Vagina (tissue), 2 donors: ENCODE results near the gene F2R. TPM values are rescaled to one million over a fixed set of nuclear protein-coding genes. Genes with fewer than 3 reads are reported as not detected.

Experiments used
- DNase-seq, 2 donors: peaks; one replicate each; pipeline ENCODE4 v3.0.0-alpha.2; 2017; ENCODE audit errors: extremely low spot score in 2 of 2
- H3K27ac ChIP-seq: fragments of 200-600 bp; sonication (generic); one replicate; pipeline ENCODE4 v1.5.1; 2019
- H3K27me3 ChIP-seq: fragments of 200-600 bp; sonication (generic); one replicate; pipeline ENCODE4 v1.5.1; 2019
- H3K36me3 ChIP-seq, 2 donors: fragments of 200-600 bp; sonication (generic); one replicate each; pipeline ENCODE4 v1.5.1; 2017 to 2019
- H3K4me1 ChIP-seq: fragments of 200-600 bp; sonication (generic); one replicate; pipeline ENCODE4 v1.5.1; 2019
- H3K4me3 ChIP-seq, 2 donors: fragments of 200-600 bp; sonication (generic); 1 replicate in 1 of 2; 2 replicates in 1 of 2; pipeline ENCODE4 v1.5.1; 2016 to 2019
- H3K9me3 ChIP-seq: fragments of 200-600 bp; sonication (generic); one replicate; pipeline ENCODE4 v1.5.1; 2019
- CTCF ChIP-seq, 3 experiments: fragments of 450-650 bp in 2 of 3; fragments of 200-600 bp in 1 of 3; sonication (generic) in 1 of 3; IDR thresholded peaks; one replicate each; pipeline ENCODE4 v1.5.1; 2017 to 2019; ENCODE audit warnings: antibody characterized with exemption in 3 of 3, mild to moderate bottlenecking in 2 of 3, moderate library complexity in 2 of 3
- POLR2A ChIP-seq, 2 donors: fragments of 450-650 bp; IDR thresholded peaks; one replicate each; pipeline ENCODE4 v1.6.1; 2017; ENCODE audit warnings: antibody characterized with exemption in 2 of 2, mild to moderate bottlenecking in 2 of 2, moderate library complexity in 2 of 2
- POLR2AphosphoS5 ChIP-seq, 2 donors: sonication (generic); formaldehyde crosslinking; IDR thresholded peaks; one replicate each; pipeline ENCODE4 v1.9.0; 2017; ENCODE audit warnings: antibody characterized with exemption in 2 of 2, mild to moderate bottlenecking in 2 of 2, low read depth in 1 of 2; ENCODE audit not compliant: insufficient read depth in 1 of 2
- intact Hi-C: fragments of 100-400 bp; cut with DNase I; formaldehyde crosslinking; loops from one replicate; pipeline ENCODE4 v1.15.1; 2023
- total RNA-seq: library from RNA; depleted of rRNA; stranded (reverse); fragments of >200 nt; gene quantifications from one replicate; pipeline ENCODE4 v1.2.3, GENCODE V29; 2016

F2R gene
- total RNA-seq, 1 donor from 2014 or later = 7.1 TPM

DNA sequence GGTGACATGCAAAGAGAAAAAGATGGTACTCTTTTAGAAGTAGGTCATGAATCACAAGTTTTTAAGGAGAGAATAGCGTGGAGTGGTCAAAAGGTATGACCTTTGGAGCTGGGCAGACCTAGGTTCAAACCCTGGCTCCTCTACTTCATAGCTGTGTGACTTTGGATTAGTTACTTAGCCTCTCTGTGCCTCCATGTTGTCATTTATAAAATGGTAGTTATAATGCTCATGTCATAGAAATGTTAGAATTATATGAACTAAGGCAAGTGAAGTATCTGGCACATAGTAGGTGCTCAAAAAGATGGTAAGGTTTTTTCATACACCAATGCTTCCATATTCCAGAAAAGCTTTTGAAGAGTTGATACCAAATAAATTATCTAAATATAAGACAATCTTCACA, 7.3 kb downstream of the F2R start:
- intact Hi-C loops = no loop called here
- Histone ChIP-seq H3K27ac (no peak overlapping the region), H3K27me3 (no peaks in the 10 kb centered on the region), H3K36me3 (no peaks in the 10 kb centered on the region), H3K9me3 (no peaks in the 10 kb centered on the region), H3K4me1 (peaks cover 2% of the 10 kb centered on the region), H3K4me3 (no peak overlapping the region)
- TF ChIP-seq POLR2AphosphoS5 (IDR thresholded peaks at IDR 0.05; ENCODE audit: insufficient read depth in 1 of 2, low read depth in 1 of 2) (no peak), CTCF (IDR thresholded peaks at IDR 0.05) (no peak), POLR2A (IDR thresholded peaks at IDR 0.05) (no peak)
- DNase-seq = no peak

- no peaks in the 10 kb centered on the region for H3K9me3 ChIP-seq
- H3K27ac ChIP-seq = no peak overlapping the region
- H3K4me1 ChIP-seq = no peaks in the 10 kb centered on the region
- intact Hi-C loops = no loop called here
- H3K36me3 ChIP-seq = no peaks in the 10 kb centered on the region
- no peak overlapping the region for H3K4me3 ChIP-seq
- DNase-seq = no peak
- H3K27me3 ChIP-seq = no peaks in the 10 kb centered on the region
- TF ChIP-seq CTCF (IDR thresholded peaks at IDR 0.05) = no peak
- TF ChIP-seq POLR2A (IDR thresholded peaks at IDR 0.05) = no peak
- TF ChIP-seq POLR2AphosphoS5 (IDR thresholded peaks at IDR 0.05; ENCODE audit: insufficient read depth in 1 of 2, low read depth in 1 of 2) = no peak
Observed at GRCh38 chr5:76723906-76724305, 8.0 kb downstream of the F2R start.

DNA sequence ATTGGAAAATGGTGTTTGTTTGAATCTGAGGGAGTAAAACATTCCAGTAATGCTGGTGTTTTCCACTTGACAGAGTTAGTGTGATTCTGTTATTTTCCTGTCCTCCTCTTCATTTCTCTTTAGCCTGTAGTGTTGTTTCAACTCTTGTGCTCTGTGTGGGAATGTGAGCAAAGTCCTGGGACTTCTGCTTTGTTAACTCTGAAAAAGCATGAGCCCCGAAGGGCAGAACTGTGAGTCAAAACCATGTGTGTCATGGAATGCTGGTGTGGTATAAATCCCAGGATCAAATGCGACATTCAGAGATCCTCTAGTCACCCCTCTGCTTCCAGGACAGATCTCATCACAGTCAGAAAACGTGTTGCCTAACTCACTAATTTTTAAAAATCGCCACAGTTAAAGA, 8.9 kb downstream of the F2R start:
- no peaks in the 10 kb centered on the region for H3K27me3 ChIP-seq
- TF ChIP-seq POLR2A (IDR thresholded peaks at IDR 0.05) (no peak), POLR2AphosphoS5 (IDR thresholded peaks at IDR 0.05; ENCODE audit: insufficient read depth in 1 of 2, low read depth in 1 of 2) (no peak)
- H3K4me3 ChIP-seq = no peak overlapping the region
- H3K4me1 ChIP-seq = no peaks in the 10 kb centered on the region
- no peaks in the 10 kb centered on the region for H3K36me3 ChIP-seq
- no peak overlapping the region for H3K27ac ChIP-seq
- DNase-seq = no peak
- H3K9me3 ChIP-seq = peaks cover 6% of the 10 kb centered on the region
- intact Hi-C loops = no loop called here

GRCh38 chr5:76728965-76729364, 13.0 kb downstream of the F2R start:
- Histone ChIP-seq H3K36me3 (no peaks in the 10 kb centered on the region), H3K9me3 (peaks cover 10% of the 10 kb centered on the region), H3K4me1 (no peaks in the 10 kb centered on the region), H3K4me3 (no peak overlapping the region), H3K27ac (no peak overlapping the region), H3K27me3 (no peaks in the 10 kb centered on the region)
- DNase-seq = no peak
- TF ChIP-seq POLR2A (IDR thresholded peaks at IDR 0.05) (no peak), POLR2AphosphoS5 (IDR thresholded peaks at IDR 0.05; ENCODE audit: insufficient read depth in 1 of 2, low read depth in 1 of 2) (no peak), CTCF (IDR thresholded peaks at IDR 0.05) (no peak)
- intact Hi-C loops = no loop called here

DNA sequence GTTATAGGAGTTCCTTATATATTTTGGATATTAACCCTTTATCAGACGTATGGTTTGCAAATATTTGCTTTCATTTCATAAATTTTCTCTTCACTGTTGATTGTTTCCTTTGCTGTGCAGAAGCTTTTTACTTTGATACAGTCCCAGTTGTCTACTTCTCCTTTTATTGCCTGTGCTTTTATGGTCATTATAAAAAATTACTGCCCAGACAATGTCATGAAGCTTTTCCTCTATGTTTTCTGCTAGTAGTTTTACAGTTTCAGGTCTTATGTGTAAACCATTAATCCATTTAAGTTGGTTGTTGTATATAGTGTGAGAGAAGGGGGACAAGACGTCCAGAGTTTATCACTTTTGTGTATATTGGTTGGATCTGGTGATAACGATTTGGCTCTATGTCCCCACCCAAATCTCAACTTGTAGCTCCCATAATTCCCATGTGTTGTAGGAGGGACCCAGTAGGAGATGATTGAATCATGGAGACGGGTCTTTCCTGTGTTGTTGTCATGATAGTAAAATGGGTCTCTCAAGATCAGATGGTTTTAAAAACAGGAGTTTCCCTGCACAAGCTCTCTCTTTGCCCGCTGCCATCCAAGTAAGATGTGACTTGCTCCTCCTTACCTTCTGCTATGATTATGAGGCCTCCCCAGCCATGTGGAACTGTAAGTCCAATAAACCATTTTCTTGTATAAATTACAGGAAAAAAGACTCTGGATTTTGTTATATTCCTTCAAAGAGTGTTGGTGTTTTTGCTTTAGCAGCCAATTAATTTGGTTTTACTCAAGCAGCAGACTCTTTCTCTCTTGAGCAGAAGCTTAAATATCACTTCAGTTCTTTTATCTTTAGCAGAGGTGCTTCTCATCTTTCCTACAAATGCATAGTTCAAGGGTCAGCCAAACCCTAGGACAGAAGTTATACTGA, 13.7 kb downstream of the F2R start:
- Histone ChIP-seq H3K27ac (no peak overlapping the region), H3K9me3 (peaks cover 10% of the 10 kb centered on the region), H3K36me3 (no peaks in the 10 kb centered on the region), H3K4me1 (no peaks in the 10 kb centered on the region), H3K4me3 (no peak overlapping the region), H3K27me3 (no peaks in the 10 kb centered on the region)
- intact Hi-C loops = no loop called here
- no peak for DNase-seq
- no peak for TF ChIP-seq POLR2A (IDR thresholded peaks at IDR 0.05)
- TF ChIP-seq POLR2AphosphoS5 (IDR thresholded peaks at IDR 0.05; ENCODE audit: insufficient read depth in 1 of 2, low read depth in 1 of 2) = no peak
